IMR-90 (cell line): ENCODE measurements around the gene AQP12B. TPM values are rescaled to one million over a fixed set of nuclear protein-coding genes. Genes with fewer than 3 reads are reported as not detected.

ENCODE experiments used
- ATAC-seq: fragments of 200-7000 bp; cut with Tn5 transposase; 2 replicates; pipeline ENCODE4 v1.9.1; 2020; ENCODE audit warnings: low read depth, mild to moderate bottlenecking, moderate library complexity
- BruUV-seq: library from RNA; stranded (reverse); fragments of 400-500 nt; replicated peaks from 2 replicates; lab custom pipeline; 2021; lab: Mats Ljungman, UMichigan
- CTCF ChIA-PET: fragments of 300-600 bp; formaldehyde crosslinking; extraction: SDS; loops from one replicate; lab custom pipeline; 2021; ENCODE audit warnings: antibody characterized with exemption; lab: Yijun Ruan, JAX
- POLR2A ChIA-PET: fragments of 300-600 bp; sonication (Branson Sonifier 250); formaldehyde crosslinking; loops from one replicate; lab custom pipeline; 2022; ENCODE audit warnings: antibody characterized with exemption; ENCODE audit not compliant: unreplicated experiment; lab: Charles Lee
- DNase-seq: peaks from one replicate; pipeline ENCODE4 v3.0.0; 2013
- H2AFZ ChIP-seq: replicated peaks from 2 replicates; pipeline ENCODE3; 2013; ENCODE audit warnings: low read length, mild to moderate bottlenecking; ENCODE audit not compliant: poor library complexity
- H2AK5ac ChIP-seq: 2 replicates; pipeline ENCODE4 v1.6.1; 2013; ENCODE audit warnings: low read depth, low read length, inconsistent platforms
- H2AK9ac ChIP-seq: replicated peaks from 2 replicates; pipeline ENCODE3; 2013; ENCODE audit warnings: mild to moderate bottlenecking, low read depth, low read length, moderate library complexity; ENCODE audit not compliant: poor library complexity
- H2BK120ac ChIP-seq: 2 replicates; pipeline ENCODE4 v1.6.1; 2013; ENCODE audit warnings: low read depth, low read length, inconsistent platforms
- H2BK15ac ChIP-seq: 3 replicates; pipeline ENCODE4 v1.6.1; 2013; ENCODE audit warnings: low read depth, low read length, inconsistent platforms
- H2BK20ac ChIP-seq: 2 replicates; pipeline ENCODE4 v1.6.1; 2013; ENCODE audit warnings: low read depth, mild to moderate bottlenecking, inconsistent platforms, low read length, moderate library complexity
- H2BK5ac ChIP-seq: 2 replicates; pipeline ENCODE4 v1.6.1; 2013; ENCODE audit warnings: mild to moderate bottlenecking, low read depth, low read length, inconsistent platforms; ENCODE audit not compliant: poor library complexity, severe bottlenecking
- H3K14ac ChIP-seq: replicated peaks from 2 replicates; pipeline ENCODE4 v1.6.1; 2013; ENCODE audit warnings: low read depth, low read length, inconsistent platforms
- H3K18ac ChIP-seq: 2 replicates; pipeline ENCODE4 v1.6.1; 2013; ENCODE audit warnings: low read depth, low read length, control low read depth
- H3K23ac ChIP-seq: 2 replicates; pipeline ENCODE4 v1.6.1; 2013; ENCODE audit warnings: low read depth, low read length, inconsistent platforms
- H3K27ac ChIP-seq: 2 replicates; pipeline ENCODE4 v1.5.1; 2013; ENCODE audit warnings: mild to moderate bottlenecking, control low read depth, low read length; ENCODE audit not compliant: insufficient read depth
- H3K27me3 ChIP-seq: 2 replicates; pipeline ENCODE4 v1.6.1; 2013; ENCODE audit warnings: low read length; ENCODE audit not compliant: control insufficient read depth, insufficient read depth
- H3K36me3 ChIP-seq: 2 replicates; pipeline ENCODE4 v1.6.1; 2013; ENCODE audit warnings: low read length, mixed read lengths; ENCODE audit not compliant: control insufficient read depth, insufficient read depth
- H3K4ac ChIP-seq: 2 replicates; pipeline ENCODE4 v1.6.1; 2013; ENCODE audit warnings: low read depth, low read length, inconsistent platforms
- H3K4me1 ChIP-seq: 2 replicates; pipeline ENCODE4 v1.6.1; 2013; ENCODE audit warnings: low read length, mixed read lengths; ENCODE audit not compliant: control insufficient read depth, insufficient read depth
- H3K4me2 ChIP-seq: 2 replicates; pipeline ENCODE4 v1.6.1; 2013; ENCODE audit warnings: low read depth, mild to moderate bottlenecking, control low read depth, low read length, moderate library complexity
- H3K4me3 ChIP-seq: 2 replicates; pipeline ENCODE4 v1.5.1; 2013; ENCODE audit warnings: low read depth, mild to moderate bottlenecking, control low read depth, low read length, moderate library complexity; ENCODE audit not compliant: insufficient read depth
- H3K56ac ChIP-seq: 2 replicates; pipeline ENCODE4 v1.6.1; 2013; ENCODE audit warnings: low read length, inconsistent platforms; ENCODE audit not compliant: insufficient read depth; ENCODE audit errors: extremely low read depth
- H3K79me1 ChIP-seq, 2 experiments: 2 replicates each; pipeline ENCODE4 v1.6.1; 2013; ENCODE audit warnings: low read length in 2 of 2, inconsistent platforms in 1 of 2, low read depth in 1 of 2
- H3K9ac ChIP-seq: 2 replicates; pipeline ENCODE4 v1.6.1; 2013; ENCODE audit warnings: low read depth, low read length, control low read depth
- H3K9me1 ChIP-seq: 2 replicates; pipeline ENCODE4 v1.6.1; 2013; ENCODE audit warnings: low read length, inconsistent platforms; ENCODE audit not compliant: insufficient read depth
- H3K9me3 ChIP-seq: 2 replicates; pipeline ENCODE4 v1.6.1; 2013; ENCODE audit warnings: low read length; ENCODE audit not compliant: control insufficient read depth, insufficient read depth
- H4K20me1 ChIP-seq: 2 replicates; pipeline ENCODE4 v1.6.1; 2013; ENCODE audit warnings: low read length, inconsistent platforms; ENCODE audit not compliant: insufficient read depth
- H4K5ac ChIP-seq: 2 replicates; pipeline ENCODE4 v1.6.1; 2013; ENCODE audit warnings: mild to moderate bottlenecking, low read depth, low read length, control low read depth
- H4K8ac ChIP-seq, 2 experiments: 2 replicates each; pipeline ENCODE4 v1.6.1; 2013; ENCODE audit warnings: low read depth in 2 of 2, low read length in 2 of 2, control low read depth in 1 of 2, inconsistent platforms in 1 of 2
- H4K91ac ChIP-seq: 2 replicates; pipeline ENCODE4 v1.6.1; 2013; ENCODE audit warnings: low read depth, low read length, inconsistent platforms; ENCODE audit not compliant: insufficient read depth
- POLR2A ChIP-seq: IDR thresholded peaks from 2 replicates; pipeline ENCODE4 v1.6.1; 2012; ENCODE audit warnings: mild to moderate bottlenecking, low read depth, low read length
- USF2 ChIP-seq: fragments of 150-350 bp; IDR thresholded peaks from 2 replicates; pipeline ENCODE4 v1.6.1; 2017; ENCODE audit warnings: mild to moderate bottlenecking, antibody characterized with exemption, low read length, low read depth
- WGBS, 2 experiments: methylation state at CpG; one replicate each; pipeline versions ENCODE4 v1.1.5 to v1.1.7; 2013; ENCODE audit warnings: missing lambda C conversion rate in 2 of 2; ENCODE audit not compliant: insufficient read length in 1 of 2; ENCODE audit errors: extremely low coverage in 2 of 2; 5-methylcytosine and 5-hydroxymethylcytosine counted together
- dilution Hi-C: fragments of 300-500 bp; cut with HindIII; formaldehyde crosslinking; loops from one replicate; pipeline ENCODE4 v1.14.3; 2018; ENCODE audit warnings: low sequenced_read_pairs; ENCODE audit not compliant: unreplicated experiment
- in situ Hi-C: fragments of 300-500 bp; cut with MboI; formaldehyde crosslinking; loops from 3 replicates; pipeline ENCODE4 v1.14.3; 2019; ENCODE audit warnings: low sequenced_read_pairs, inconsistent platforms, mixed read lengths
- intact Hi-C: fragments of 100-400 bp; cut with micrococcal nuclease; formaldehyde crosslinking; loops from 2 replicates; pipeline ENCODE4 v1.10.0; 2022
- polyA plus RNA-seq, 3 experiments: library from polyadenylated mRNA; depleted of rRNA; stranded (reverse); fragments of >200 nt; gene quantifications; 2 replicates each; pipeline ENCODE4 v1.2.3, GENCODE V29; 2012; ENCODE audit warnings: low replicate concordance in 1 of 3
- total RNA-seq: library from RNA; depleted of rRNA; stranded (reverse); fragments of >200 nt; gene quantifications from 2 replicates; pipeline ENCODE4 v1.2.3, GENCODE V29; 2012

The AQP12B gene
- total and polyA plus RNA-seq, 2 of the 4 experiments (the other 2 are of a cell fraction): not detected

GRCh38 chr2:240728827-240729226 is 46.1 kb upstream of the AQP12B start:
- Histone ChIP-seq H2BK15ac (no peak overlapping the region), H4K20me1 (no peaks in the 10 kb centered on the region; the same call in 1 of the 2 replicates), H3K27ac (no peak overlapping the region), H3K27me3 (peaks cover 36% of the 10 kb centered on the region), H3K4me1 (no peaks in the 10 kb centered on the region; the same call in 1 of the 2 replicates), H3K56ac (no peak overlapping the region), H3K9me1 (no peaks in the 10 kb centered on the region), H2BK120ac (no peak overlapping the region), H3K4me2 (no peak overlapping the region), H3K14ac (no peak overlapping the region), H2AFZ (no peak overlapping the region), H2BK5ac (no peak overlapping the region), H3K79me1 (no peaks in the 10 kb centered on the region), H2AK9ac (no peak overlapping the region), H4K91ac (no peak overlapping the region), H3K4me3 (no peak overlapping the region), H3K4ac (no peak overlapping the region), H3K23ac (no peak overlapping the region), H3K9ac (no peak overlapping the region), H4K8ac (no peak overlapping the region), H2BK20ac (no peak overlapping the region), H3K36me3 (no peaks in the 10 kb centered on the region), H4K5ac (no peak overlapping the region), H3K9me3 (no peaks in the 10 kb centered on the region), H2AK5ac (no peak overlapping the region), H3K18ac (no peak overlapping the region)
- WGBS, 2 experiments: 44% methylated on average over 7 of the region's 7 CpGs; no CpG with 5 or more reads in 1 of the 2 experiments
- in situ Hi-C loops (no loop called here), dilution Hi-C loops (no loop called here), intact Hi-C loops (no loop called here)
- ChIA-PET CTCF (no interaction called here), POLR2A (interaction anchor here (0.6 kb wide), 1 partner anchor 33 kb away, joined by 3 read pairs; no protein-coding TSS in a partner anchor)
- TF ChIP-seq POLR2A (no peak), USF2 (no peak)
- BruUV-seq: no TSS peak
- ATAC-seq (no peak), DNase-seq (peak; percentile 47)
